ENCODE results near the gene XIRP1.

DNA sequence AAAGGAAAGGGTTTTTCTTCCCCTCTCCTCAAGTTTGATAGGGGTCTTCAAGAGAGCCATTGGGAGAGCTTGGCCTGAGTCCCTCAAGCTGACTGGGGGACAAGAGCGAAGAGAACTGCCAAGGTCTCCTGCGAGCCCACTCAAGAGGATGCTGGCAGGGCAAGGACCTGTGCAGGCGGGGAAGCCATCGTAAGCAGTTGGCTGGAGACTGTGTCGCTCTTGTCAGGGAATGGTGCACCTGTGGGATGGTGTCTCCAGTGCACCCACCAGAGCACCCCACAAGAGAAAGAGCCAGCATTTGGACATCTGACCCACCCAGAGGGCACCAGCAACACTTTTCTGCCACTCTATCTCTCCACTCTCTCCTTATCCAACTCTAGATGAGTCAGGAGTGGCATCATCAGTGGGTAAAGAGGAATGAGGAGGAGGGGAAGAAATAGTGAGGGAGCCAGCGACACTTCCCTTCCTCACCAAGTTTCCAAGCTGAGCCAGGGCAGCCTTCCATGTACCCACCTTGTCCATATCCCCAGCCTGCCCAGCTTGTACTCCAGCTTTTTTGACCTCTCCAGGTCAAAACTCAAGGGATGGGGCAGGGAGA, 13.6 kb upstream of the XIRP1 start:
- TF ChIP-seq CTCF (IDR thresholded peaks at IDR 0.05; ENCODE audit: low read depth, low read length) (no peak), EZH2phosphoT487 (IDR thresholded peaks at IDR 0.05; ENCODE audit: low read depth) (no peak)

Measured in OCI-LY3 (cell line).